DND-41 (cell line): ENCODE results near the gene PLAGL2.

Experiments
- ATAC-seq: fragments of 200-7000 bp; cut with Tn5 transposase; 3 replicates; pipeline ENCODE4 v1.9.1; 2021; ENCODE audit warnings: low read depth; ENCODE audit not compliant: insufficient read depth
- DNase-seq: peaks from one replicate; pipeline ENCODE4 v3.0.0-alpha.2; 2020
- H2AFZ ChIP-seq: 2 replicates; pipeline ENCODE4 v1.6.0; 2012; ENCODE audit warnings: low read depth, low read length
- H3K27ac ChIP-seq: 2 replicates; pipeline ENCODE4 v1.5.1; 2012; ENCODE audit warnings: low read length, inconsistent platforms
- H3K27me3 ChIP-seq: fragments of 200-600 bp; sonication (generic); 2 replicates; pipeline ENCODE4 v1.6.0; 2012; ENCODE audit warnings: low read length, mild to moderate bottlenecking, inconsistent platforms; ENCODE audit not compliant: insufficient read depth, poor library complexity
- H3K36me3 ChIP-seq: 2 replicates; pipeline ENCODE4 v1.5.1; 2012; ENCODE audit warnings: low read length, inconsistent platforms; ENCODE audit not compliant: insufficient read depth
- H3K4me1 ChIP-seq: 2 replicates; pipeline ENCODE4 v1.5.1; 2012; ENCODE audit warnings: mild to moderate bottlenecking, low read length; ENCODE audit not compliant: insufficient read depth
- H3K4me2 ChIP-seq: 2 replicates; pipeline ENCODE4 v1.6.0; 2012; ENCODE audit warnings: mild to moderate bottlenecking, moderate library complexity, low read length, inconsistent platforms; ENCODE audit not compliant: insufficient read depth
- H3K4me3 ChIP-seq, 2 experiments: fragments of 200-600 bp in 1 of 2; shearing (Covaris generic) in 1 of 2; 2 replicates each; pipeline ENCODE4 v1.5.1; 2012 to 2016; ENCODE audit warnings: inconsistent platforms in 2 of 2, low read length in 2 of 2, mild to moderate bottlenecking in 2 of 2, low read depth in 1 of 2, moderate library complexity in 1 of 2
- H3K79me2 ChIP-seq: 2 replicates; pipeline ENCODE4 v1.6.0; 2012; ENCODE audit warnings: low read length, inconsistent platforms; ENCODE audit not compliant: insufficient read depth
- H3K9ac ChIP-seq: 2 replicates; pipeline ENCODE4 v1.6.0; 2012; ENCODE audit warnings: low read depth, mild to moderate bottlenecking, inconsistent platforms, low read length, moderate library complexity
- H3K9me3 ChIP-seq: 2 replicates; pipeline ENCODE4 v1.5.1; 2012; ENCODE audit warnings: low read length, moderate library complexity, mild to moderate bottlenecking, inconsistent platforms; ENCODE audit not compliant: insufficient read depth, severe bottlenecking
- H4K20me1 ChIP-seq: 2 replicates; pipeline ENCODE4 v1.6.0; 2012; ENCODE audit warnings: low read length; ENCODE audit not compliant: insufficient read depth
- EZH2 ChIP-seq: IDR thresholded peaks from 3 replicates; pipeline ENCODE4 v1.6.1; 2012; ENCODE audit warnings: borderline replicate concordance, low read depth, mild to moderate bottlenecking, moderate library complexity, low read length, inconsistent platforms; ENCODE audit not compliant: severe bottlenecking
- TF ChIP-seq, protein P1 (sequence below): IDR thresholded peaks from 2 replicates; pipeline ENCODE4 v1.5.1; 2012; ENCODE audit warnings: borderline replicate concordance, low read length, moderate library complexity, mild to moderate bottlenecking; ENCODE audit not compliant: poor library complexity, severe bottlenecking; ENCODE audit errors: extremely low read depth

PLAGL2 gene

DNA sequence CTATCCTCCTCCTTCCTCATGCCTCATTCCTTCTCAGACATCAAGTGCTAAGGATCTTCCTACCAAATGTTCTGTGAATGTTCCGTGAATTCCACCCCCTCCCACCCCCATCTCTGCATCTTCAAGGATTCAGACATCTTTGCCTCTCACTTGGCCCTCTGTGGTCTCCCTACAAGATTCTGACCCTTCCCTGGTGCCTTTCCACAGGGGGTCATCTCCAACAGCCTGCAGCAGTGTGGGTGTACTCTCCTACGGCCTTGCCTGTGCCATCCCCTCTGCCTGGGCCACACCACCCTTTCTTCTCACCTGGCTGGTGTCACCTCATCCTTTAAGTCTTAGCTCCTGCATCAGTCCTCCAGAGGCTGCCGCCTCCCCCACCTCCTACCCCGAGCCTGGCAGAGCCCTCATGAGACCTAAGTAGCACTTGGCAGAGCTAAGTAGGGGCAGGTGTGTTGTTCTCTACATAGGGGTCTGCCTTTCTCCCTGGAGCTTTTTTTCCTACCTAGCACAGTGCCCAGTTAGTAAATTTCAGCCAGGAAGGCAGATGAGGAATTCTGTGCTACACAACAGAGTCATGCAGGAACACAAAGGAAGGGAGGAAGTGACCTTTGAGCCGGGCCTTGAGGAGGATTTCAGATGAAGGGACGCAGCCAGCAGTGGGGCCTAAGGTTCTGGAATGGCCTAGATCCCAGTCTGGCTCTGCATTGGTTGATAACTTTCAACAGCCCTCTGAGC is 55.0 kb downstream of the PLAGL2 start:
- H3K4me2 ChIP-seq: no peak overlapping the region
- H3K9ac ChIP-seq: no peak overlapping the region
- TF ChIP-seq EZH2: no peak
- TF ChIP-seq, protein P1, sequence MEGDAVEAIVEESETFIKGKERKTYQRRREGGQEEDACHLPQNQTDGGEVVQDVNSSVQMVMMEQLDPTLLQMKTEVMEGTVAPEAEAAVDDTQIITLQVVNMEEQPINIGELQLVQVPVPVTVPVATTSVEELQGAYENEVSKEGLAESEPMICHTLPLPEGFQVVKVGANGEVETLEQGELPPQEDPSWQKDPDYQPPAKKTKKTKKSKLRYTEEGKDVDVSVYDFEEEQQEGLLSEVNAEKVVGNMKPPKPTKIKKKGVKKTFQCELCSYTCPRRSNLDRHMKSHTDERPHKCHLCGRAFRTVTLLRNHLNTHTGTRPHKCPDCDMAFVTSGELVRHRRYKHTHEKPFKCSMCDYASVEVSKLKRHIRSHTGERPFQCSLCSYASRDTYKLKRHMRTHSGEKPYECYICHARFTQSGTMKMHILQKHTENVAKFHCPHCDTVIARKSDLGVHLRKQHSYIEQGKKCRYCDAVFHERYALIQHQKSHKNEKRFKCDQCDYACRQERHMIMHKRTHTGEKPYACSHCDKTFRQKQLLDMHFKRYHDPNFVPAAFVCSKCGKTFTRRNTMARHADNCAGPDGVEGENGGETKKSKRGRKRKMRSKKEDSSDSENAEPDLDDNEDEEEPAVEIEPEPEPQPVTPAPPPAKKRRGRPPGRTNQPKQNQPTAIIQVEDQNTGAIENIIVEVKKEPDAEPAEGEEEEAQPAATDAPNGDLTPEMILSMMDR: no peak
- no peak overlapping the region for H3K27ac ChIP-seq
- no peak overlapping the region for H3K4me3 ChIP-seq
- no peaks in the 10 kb centered on the region for H3K27me3 ChIP-seq
- H3K36me3 ChIP-seq: peaks cover 80% of the 10 kb centered on the region
- H3K79me2 ChIP-seq: no peaks in the 10 kb centered on the region
- H4K20me1 ChIP-seq: no peaks in the 10 kb centered on the region
- H3K9me3 ChIP-seq: no peaks in the 10 kb centered on the region
- DNase-seq (no peak), ATAC-seq (no peak)
- H3K4me1 ChIP-seq: no peaks in the 10 kb centered on the region
- no peak overlapping the region for H2AFZ ChIP-seq

DNA sequence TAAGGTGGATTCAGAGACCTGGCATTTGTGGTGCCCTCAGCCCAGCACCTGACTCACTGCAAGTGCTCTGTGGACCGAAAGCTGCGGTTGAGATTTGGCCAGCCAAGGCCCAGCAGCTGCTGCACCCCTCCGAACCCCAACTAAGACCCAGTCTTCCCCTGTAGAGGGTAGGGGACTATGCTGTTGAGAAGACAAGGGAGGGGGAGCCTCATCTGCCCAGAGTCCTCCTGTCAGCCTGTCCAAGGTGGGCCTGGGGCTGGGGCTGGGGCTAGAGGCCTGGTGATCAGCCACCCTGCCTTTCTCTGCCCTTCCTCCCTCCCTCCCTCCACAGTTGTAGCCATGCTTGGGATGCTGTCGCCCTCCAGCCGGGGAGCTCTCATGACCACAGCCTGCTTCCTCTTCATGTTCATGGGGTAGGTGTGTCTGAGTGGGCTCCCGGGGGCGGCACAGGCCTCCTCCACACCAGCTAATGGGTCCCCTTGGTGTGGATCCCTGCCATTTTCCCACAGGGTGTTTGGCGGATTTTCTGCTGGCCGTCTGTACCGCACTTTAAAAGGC is 57.2 kb downstream of the PLAGL2 start:
- ATAC-seq (no peak), DNase-seq (no peak)
- Histone ChIP-seq H3K36me3 (peaks cover 90% of the 10 kb centered on the region), H4K20me1 (0 out of 2 replicates have a peak, but pooled peaks cover 5% of the 10 kb centered on the region), H3K27me3 (no peaks in the 10 kb centered on the region), H3K27ac (no peak overlapping the region), H3K4me1 (no peaks in the 10 kb centered on the region), H3K79me2 (no peaks in the 10 kb centered on the region), H2AFZ (no peak overlapping the region), H3K9ac (no peak overlapping the region), H3K9me3 (no peaks in the 10 kb centered on the region), H3K4me2 (no peak overlapping the region), H3K4me3 (no peak overlapping the region)
- TF ChIP-seq, protein P1: no peak
- no peak for TF ChIP-seq EZH2

DNA sequence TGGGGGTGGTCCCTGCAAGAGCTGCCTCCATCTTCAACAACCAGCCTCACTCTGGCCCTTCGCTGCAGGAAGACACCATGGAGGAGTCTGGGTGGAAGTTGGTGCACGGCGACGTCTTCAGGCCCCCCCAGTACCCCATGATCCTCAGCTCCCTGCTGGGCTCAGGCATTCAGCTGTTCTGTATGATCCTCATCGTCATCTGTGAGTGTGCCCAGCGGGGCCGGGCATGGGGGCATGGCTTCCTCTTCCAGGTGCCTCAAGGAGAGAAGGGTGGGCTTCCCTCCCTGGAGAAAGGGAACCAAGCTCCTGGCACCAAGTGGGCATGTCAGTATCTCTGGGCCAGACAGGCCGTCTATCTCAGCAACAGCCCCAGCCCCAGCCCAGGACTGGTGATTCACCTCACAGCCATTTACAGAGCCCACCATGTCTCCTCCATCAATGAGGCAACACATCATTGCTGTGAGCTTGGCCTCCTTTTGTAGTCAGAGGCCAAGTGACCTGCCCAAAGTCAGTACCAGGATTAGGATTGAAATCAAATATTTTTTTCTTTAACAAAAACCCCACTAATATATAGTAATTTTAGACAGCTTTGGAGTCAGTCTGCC is 57.9 kb downstream of the PLAGL2 start:
- H4K20me1 ChIP-seq: 0 out of 2 replicates have a peak, but pooled peaks cover 5% of the 10 kb centered on the region
- no peaks in the 10 kb centered on the region for H3K27me3 ChIP-seq
- ATAC-seq (0 out of 3 replicates have a peak, but pooled peaks have one; percentile 12), DNase-seq (no peak)
- H3K4me3 ChIP-seq: no peak overlapping the region
- H3K36me3 ChIP-seq: peaks cover 90% of the 10 kb centered on the region
- H3K79me2 ChIP-seq: no peaks in the 10 kb centered on the region
- no peak for TF ChIP-seq EZH2
- TF ChIP-seq, protein P1: no peak
- H3K4me1 ChIP-seq: no peaks in the 10 kb centered on the region
- no peaks in the 10 kb centered on the region for H3K9me3 ChIP-seq
- H3K27ac ChIP-seq: no peak overlapping the region
- no peak overlapping the region for H2AFZ ChIP-seq
- no peak overlapping the region for H3K9ac ChIP-seq
- no peak overlapping the region for H3K4me2 ChIP-seq
